Aorta (tissue), 5 donors: ENCODE data around the gene NXN. TPM values are rescaled to one million over a fixed set of nuclear protein-coding genes. Genes with fewer than 3 reads are reported as not detected.
"Not testable (repeated sequence)": the region's sequence is repeated elsewhere in the genome, so short reads cannot be mapped to it uniquely, and the experiment has no call there.

ENCODE experiments used
- ATAC-seq: fragments of 200-7000 bp; cut with Tn5 transposase; one replicate; pipeline ENCODE4 v1.9.1; 2022; ENCODE audit warnings: moderate library complexity; ENCODE audit not compliant: low FRiP score
- DNase-seq, 2 donors: peaks; one replicate each; pipeline ENCODE4 v3.0.0-alpha.2; 2020
- H3K27ac ChIP-seq, 2 donors: one replicate each; pipeline ENCODE4 v1.5.1; 2013; ENCODE audit warnings: low read length in 2 of 2, mild to moderate bottlenecking in 2 of 2, moderate library complexity in 2 of 2, control low read depth in 1 of 2, inconsistent platforms in 1 of 2, low read depth in 1 of 2
- H3K27me3 ChIP-seq, 2 donors: one replicate each; pipeline ENCODE4 v1.6.1; 2013; ENCODE audit warnings: control low read depth in 1 of 2, low read length in 1 of 2, mild to moderate bottlenecking in 1 of 2, moderate library complexity in 1 of 2; ENCODE audit not compliant: insufficient read depth in 2 of 2, control insufficient read depth in 1 of 2
- H3K36me3 ChIP-seq, 2 donors: one replicate each; pipeline ENCODE4 v1.6.1; 2013; ENCODE audit warnings: control low read depth in 1 of 2, low read length in 1 of 2, mild to moderate bottlenecking in 1 of 2; ENCODE audit not compliant: insufficient read depth in 2 of 2, control insufficient read depth in 1 of 2
- H3K4me1 ChIP-seq, 2 donors: one replicate each; pipeline ENCODE4 v1.6.1; 2013; ENCODE audit warnings: low read length in 2 of 2, control low read depth in 1 of 2, mild to moderate bottlenecking in 1 of 2, moderate library complexity in 1 of 2; ENCODE audit not compliant: insufficient read depth in 2 of 2, control insufficient read depth in 1 of 2
- H3K4me3 ChIP-seq, 2 donors: one replicate each; pipeline ENCODE4 v1.5.1; 2013; ENCODE audit warnings: low read length in 2 of 2, control low read depth in 1 of 2, mild to moderate bottlenecking in 1 of 2
- H3K9me3 ChIP-seq: one replicate; pipeline ENCODE4 v1.6.1; 2013; ENCODE audit warnings: mild to moderate bottlenecking, low read length; ENCODE audit not compliant: control insufficient read depth
- WGBS, 2 donors: extraction: QIAGEN DNeasy Blood & Tissue Kit; methylation state at CpG; one replicate each; pipeline ENCODE4 v1.1.7; 2013; 5-methylcytosine and 5-hydroxymethylcytosine counted together
- intact Hi-C, 2 donors: fragments of 100-400 bp; cut with DNase I; formaldehyde crosslinking; loops; one replicate each; pipeline versions ENCODE4 v1.14.2 to v1.15.0; 2022
- polyA plus RNA-seq, 2 donors: library from polyadenylated mRNA; stranded (reverse); fragments of 200-250 nt; gene quantifications; one replicate each; pipeline ENCODE4 v1.2.3, GENCODE V29; 2013
- total RNA-seq, 2 donors: library from RNA; stranded (reverse); fragmentation: NEBNext Ultra II Directional; extraction: Animal tissue kit (Norgen Biotek cat#: 25700); gene quantifications; one replicate each; pipeline ENCODE4 v1.2.1, GENCODE V29; 2021
- donor health status: healthy with polysubstance abuse.
- donor health status: Bipolar disorder and iron deficiency.
- donor health status: DM: no; HTN: no; CAD: no.
- donor health status: DM: no; HTN: no; CAD: no.
- donor health status: DM: yes; HTN: yes; CAD: no.

Gene NXN
- total and polyA plus RNA-seq, 4 donors = 13.0 to 41.0 (median 21.9) TPM

DNA sequence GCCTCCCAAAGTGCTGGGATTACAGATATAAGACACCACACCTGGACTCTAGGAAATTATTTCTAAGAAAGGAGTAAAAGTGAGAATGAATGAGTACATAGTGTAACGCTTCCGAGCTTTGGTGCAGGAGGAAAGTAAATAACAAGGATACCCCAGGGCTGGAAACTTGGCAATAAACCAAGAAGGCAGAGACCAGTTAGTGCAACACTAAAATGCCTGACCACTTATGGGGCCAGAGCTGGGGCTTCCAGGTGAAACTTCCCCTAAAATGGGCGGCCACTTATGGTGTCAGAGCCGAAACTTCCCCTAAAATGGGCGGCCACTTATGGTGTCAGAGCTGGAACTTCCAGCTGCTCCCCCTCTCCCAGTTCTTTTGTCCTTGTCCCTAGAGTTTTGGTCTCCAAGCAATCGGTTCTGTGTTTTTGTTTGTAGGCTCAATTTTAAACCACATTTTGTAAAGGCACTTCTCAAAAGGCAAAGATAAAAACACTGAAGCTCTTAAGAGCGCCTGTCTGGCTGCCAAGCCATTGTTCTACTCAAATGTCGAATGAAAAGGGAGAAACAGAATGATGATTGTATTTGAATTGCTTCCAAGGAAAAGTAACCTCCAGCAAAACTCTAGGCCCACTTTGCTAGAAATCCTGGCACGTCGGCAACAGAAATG lies 63.9 kb downstream of the NXN start:
- ATAC-seq (peak; percentile 67), DNase-seq (no peak)
- H3K4me1 ChIP-seq = no peaks in the 10 kb centered on the region
- 32 to 35% methylated on average over 10 of the region's 10 CpGs for WGBS, 2 donors
- no peaks in the 10 kb centered on the region for H3K36me3 ChIP-seq
- H3K27ac ChIP-seq = no peak overlapping the region
- no peaks in the 10 kb centered on the region for H3K9me3 ChIP-seq
- H3K4me3 ChIP-seq = no peak overlapping the region
- intact Hi-C loops = no loop called here
- H3K27me3 ChIP-seq = no peaks in the 10 kb centered on the region

GRCh38 chr17:914561-914960 lies 65.0 kb downstream of the NXN start:
- no peaks in the 10 kb centered on the region for H3K9me3 ChIP-seq
- no peak for ATAC-seq
- H3K27me3 ChIP-seq = no peaks in the 10 kb centered on the region
- intact Hi-C loops = no loop called here
- no peaks in the 10 kb centered on the region for H3K4me1 ChIP-seq
- no peaks in the 10 kb centered on the region for H3K36me3 ChIP-seq
- no peak for DNase-seq
- no peak overlapping the region for H3K4me3 ChIP-seq
- no peak overlapping the region for H3K27ac ChIP-seq
- 92 to 95% methylated on average over 9 of the region's 9 CpGs for WGBS, 2 donors

DNA sequence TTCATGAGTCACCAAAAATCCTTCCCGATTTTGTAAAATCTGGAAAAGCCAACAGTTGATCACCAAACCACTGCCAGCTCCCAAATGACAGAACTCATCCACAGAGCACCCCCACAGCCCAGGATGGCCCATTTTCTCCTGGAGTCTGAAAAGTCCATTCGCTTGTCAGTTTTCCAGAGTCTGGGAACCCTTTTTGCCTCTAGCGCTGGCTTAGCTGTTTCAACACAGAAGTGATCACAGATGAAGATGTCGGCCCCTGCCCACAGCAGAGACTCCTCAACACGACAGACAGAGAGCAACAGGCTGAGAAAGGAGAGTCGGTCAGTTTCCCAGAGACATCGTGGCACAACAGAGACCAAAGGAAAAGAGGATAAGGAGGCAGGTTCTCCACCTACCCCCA lies 66.4 kb downstream of the NXN start:
- Histone ChIP-seq H3K9me3 (no peaks in the 10 kb centered on the region), H3K36me3 (no peaks in the 10 kb centered on the region), H3K27me3 (no peaks in the 10 kb centered on the region), H3K4me1 (no peaks in the 10 kb centered on the region), H3K27ac (no peak overlapping the region), H3K4me3 (no peak overlapping the region)
- intact Hi-C loops = no loop called here
- WGBS, 2 donors = 86 to 89% methylated on average over 7 of the region's 7 CpGs
- ATAC-seq (no peak), DNase-seq (no peak)

DNA sequence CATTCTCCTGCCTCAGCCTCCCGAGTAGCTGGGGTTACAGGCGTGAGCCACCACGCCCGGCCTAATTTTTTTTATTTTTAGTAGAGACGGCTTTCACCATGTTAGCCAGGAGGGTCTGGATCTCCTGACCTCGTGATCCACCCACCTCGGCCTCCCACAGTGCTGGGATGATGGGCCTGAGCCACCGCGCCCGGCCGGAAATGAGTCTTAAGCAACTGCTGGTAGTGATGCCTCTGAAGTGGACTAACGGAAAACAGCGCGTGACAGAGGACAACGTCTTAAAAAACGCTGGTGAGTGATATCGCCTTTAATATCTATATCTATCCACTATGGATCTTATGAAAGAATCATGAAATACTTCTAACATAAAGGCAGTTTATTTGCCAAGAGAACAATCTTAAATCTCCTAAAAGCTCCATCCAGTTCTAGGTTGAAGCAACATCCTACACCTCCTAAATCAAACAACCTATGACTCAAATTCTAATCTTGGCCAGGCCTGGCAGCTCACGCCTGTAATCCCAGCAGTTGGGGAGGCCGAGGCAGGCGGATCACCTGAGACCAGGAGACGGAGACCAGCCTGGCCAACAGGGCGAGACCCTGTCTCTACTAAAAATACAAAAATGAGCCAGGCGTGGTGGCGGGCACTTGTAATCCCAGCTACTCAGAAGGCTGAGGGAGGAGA lies 69.8 kb downstream of the NXN start:
- DNase-seq (no peak), ATAC-seq (no peak)
- H3K4me1 ChIP-seq = no peaks in the 10 kb centered on the region

DNA sequence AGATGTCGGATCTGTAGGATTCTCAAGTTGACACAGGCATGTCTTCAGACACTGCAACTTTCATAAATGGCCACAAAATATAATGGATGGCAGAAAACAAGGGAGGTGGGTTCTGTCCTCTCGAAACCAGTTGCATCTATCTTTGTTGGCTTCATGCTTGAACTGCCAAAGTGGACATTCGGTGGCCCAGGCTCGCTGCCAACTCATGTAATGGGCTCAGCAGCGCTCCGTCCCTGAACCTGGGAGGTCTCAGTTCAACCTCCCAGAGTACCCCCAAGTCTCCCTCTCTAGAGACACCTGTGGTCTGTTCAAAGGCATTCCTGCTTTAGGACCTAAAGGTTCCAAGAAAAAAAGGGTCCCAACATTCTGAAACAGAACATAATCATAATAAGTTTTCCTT lies 71.9 kb downstream of the NXN start:
- no peak for ATAC-seq
- 67 to 74% methylated on average over 6 of the region's 6 CpGs for WGBS, 2 donors
- no peaks in the 10 kb centered on the region for H3K36me3 ChIP-seq
- no peaks in the 10 kb centered on the region for H3K27me3 ChIP-seq
- intact Hi-C loops = loop anchor here in 1 of 2 donors (10.0 kb wide), 1 partner anchor 47 kb away; no protein-coding TSS in a partner anchor
- H3K4me3 ChIP-seq = no peak overlapping the region
- no peak for DNase-seq
- H3K9me3 ChIP-seq = no peaks in the 10 kb centered on the region
- H3K27ac ChIP-seq = no peak overlapping the region
- no peaks in the 10 kb centered on the region for H3K4me1 ChIP-seq

More for the DNA sequence above, 69.8 kb downstream of the NXN start:
- WGBS, 2 donors = 75 to 86% methylated on average over 24 of the region's 24 CpGs
- H3K27me3 ChIP-seq = no peaks in the 10 kb centered on the region
- no peak overlapping the region for H3K4me3 ChIP-seq
- no peaks in the 10 kb centered on the region for H3K36me3 ChIP-seq
- intact Hi-C loops = loop anchor here in 1 of 2 donors (10.0 kb wide), 1 partner anchor 45 kb away; no protein-coding TSS in a partner anchor
- no peaks in the 10 kb centered on the region for H3K9me3 ChIP-seq
- no peak overlapping the region for H3K27ac ChIP-seq

GRCh38 chr17:905708-906107 lies 73.9 kb downstream of the NXN start:
- intact Hi-C loops = loop anchor here in 1 of 2 donors (10.0 kb wide), 1 partner anchor 49 kb away; no protein-coding TSS in a partner anchor
- H3K9me3 ChIP-seq, H3K36me3 ChIP-seq, DNase-seq, H3K4me1 ChIP-seq, H3K27ac ChIP-seq, H3K27me3 ChIP-seq, ATAC-seq, H3K4me3 ChIP-seq: not testable (repeated sequence)
- WGBS, 2 donors = 96 to 97% methylated on average over 6 of the region's 6 CpGs

DNA sequence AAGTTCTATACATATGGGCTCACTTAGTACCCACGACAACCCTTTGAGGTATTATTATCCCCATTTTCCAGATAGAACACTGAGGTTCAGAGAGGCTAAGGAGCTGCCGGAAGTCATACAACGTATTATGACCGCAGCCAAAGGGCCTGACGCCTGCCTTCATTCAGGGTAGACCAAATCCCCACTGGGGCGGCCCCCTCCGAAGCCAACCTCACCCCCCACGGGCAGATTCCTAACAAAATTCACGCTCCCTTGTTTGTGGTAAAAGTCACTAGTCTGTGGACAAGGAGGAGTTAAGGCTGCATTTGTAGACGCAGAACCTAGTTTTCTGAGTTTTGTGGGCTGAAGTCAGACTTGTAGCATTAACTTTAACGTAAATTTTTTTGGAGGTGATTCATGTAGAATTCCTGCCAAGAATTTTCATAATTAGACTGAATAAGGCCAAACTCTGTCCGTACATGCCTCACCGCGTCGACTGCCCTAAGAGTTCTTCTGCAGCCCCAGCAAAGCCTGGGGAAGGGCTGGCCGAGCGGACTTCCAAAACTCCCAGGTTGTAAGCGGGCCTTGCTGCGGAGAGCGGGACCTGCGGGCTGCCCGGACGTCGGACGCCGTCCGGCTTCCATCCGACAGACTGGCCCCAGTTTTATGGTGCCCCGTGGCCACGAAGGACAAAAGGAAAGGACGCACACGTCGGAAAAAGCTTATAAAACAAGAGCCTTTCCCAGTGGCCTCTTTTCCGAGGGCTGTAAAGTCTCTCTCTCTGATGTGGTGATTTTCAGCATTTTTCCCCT lies 75.7 kb downstream of the NXN start:
- no peak overlapping the region for H3K4me3 ChIP-seq
- 8 to 15% methylated on average over 34 of the region's 34 CpGs for WGBS, 2 donors
- no peaks in the 10 kb centered on the region for H3K36me3 ChIP-seq
- H3K27me3 ChIP-seq = no peaks in the 10 kb centered on the region
- H3K9me3 ChIP-seq = no peaks in the 10 kb centered on the region
- H3K4me1 ChIP-seq = no peaks in the 10 kb centered on the region
- peak overlapping the region in 1 of 2 donors; percentile 5 for H3K27ac ChIP-seq
- DNase-seq (peak; percentile 71 to 83), ATAC-seq (peak; percentile 45)
- intact Hi-C loops = loop anchor here in 1 of 2 donors (10.0 kb wide), 1 partner anchor 51 kb away; no protein-coding TSS in a partner anchor

DNA sequence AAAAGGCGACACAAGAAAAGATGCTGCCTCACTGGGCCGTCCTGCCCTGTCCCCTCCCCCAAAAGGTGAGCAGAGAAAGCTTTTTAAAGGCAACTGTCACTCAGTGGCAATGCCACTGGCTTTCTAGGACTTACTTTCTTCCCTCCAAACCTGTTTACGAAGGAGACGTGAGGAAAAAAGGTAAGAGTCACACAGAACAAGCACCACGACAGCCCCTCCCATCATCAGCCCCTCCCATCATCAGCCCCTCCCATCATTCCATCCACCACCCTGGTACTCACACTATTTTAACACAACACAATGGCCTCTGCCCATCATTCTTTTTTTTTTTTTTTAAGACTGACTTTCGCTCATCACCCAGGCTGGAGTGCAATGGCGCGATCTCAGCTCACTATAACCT lies 77.1 kb downstream of the NXN start:
- no peak for ATAC-seq
- intact Hi-C loops = loop anchor here in 1 of 2 donors (10.0 kb wide), 1 partner anchor 52 kb away; no protein-coding TSS in a partner anchor
- H3K27ac ChIP-seq = no peak overlapping the region
- H3K36me3 ChIP-seq = no peaks in the 10 kb centered on the region
- no peaks in the 10 kb centered on the region for H3K4me1 ChIP-seq
- no peak overlapping the region for H3K4me3 ChIP-seq
- DNase-seq = no peak
- no peaks in the 10 kb centered on the region for H3K9me3 ChIP-seq
- no peaks in the 10 kb centered on the region for H3K27me3 ChIP-seq
- WGBS, 2 donors = 92 to 95% methylated on average over 8 of the region's 8 CpGs
